Hematopoietic multipotent progenitor cell treated with erythropoietin and hydrocortisone succinate and interleukin-3 and kit ligand, for 4 days (in vitro differentiated cells): ENCODE data around the gene SPATA46.

Experiments
- DNase-seq: peaks from one replicate; pipeline ENCODE4 v3.0.0-alpha.2; 2015

The SPATA46 gene

GRCh38 chr1:162373072-162373427 is 3.6 kb downstream of the SPATA46 start:
- DNase-seq, result no peak

- peak; percentile 96 for DNase-seq
Observed at GRCh38 chr1:162372159-162373071, 4.2 kb downstream of the SPATA46 start.

- DNase-seq, result no peak
Observed at GRCh38 chr1:162371611-162372010, 5.0 kb downstream of the SPATA46 start.

GRCh38 chr1:162370721-162371120 is 5.9 kb downstream of the SPATA46 start:
- DNase-seq, result no peak

GRCh38 chr1:162370161-162370560 is 6.5 kb downstream of the SPATA46 start:
- no peak for DNase-seq

- DNase-seq, result no peak
Observed at GRCh38 chr1:162369571-162369970, 7.1 kb downstream of the SPATA46 start.

- DNase-seq, result no peak
Observed at GRCh38 chr1:162368451-162368850, 8.2 kb downstream of the SPATA46 start.

- no peak for DNase-seq
Observed at GRCh38 chr1:162367772-162368171, 8.9 kb downstream of the SPATA46 start.

GRCh38 chr1:162367073-162367472 is 9.6 kb downstream of the SPATA46 start:
- DNase-seq, result no peak

- DNase-seq, result no peak
Observed at GRCh38 chr1:162366671-162367070, 10.0 kb downstream of the SPATA46 start.

- DNase-seq, result no peak
Observed at GRCh38 chr1:162366149-162366548, 10.5 kb downstream of the SPATA46 start.

- no peak for DNase-seq
Observed at GRCh38 chr1:162365284-162366020, 11.2 kb downstream of the SPATA46 start.

- no peak for DNase-seq
Observed at GRCh38 chr1:162364498-162364897, 12.2 kb downstream of the SPATA46 start.

- no peak for DNase-seq
Observed at GRCh38 chr1:162363823-162364222, 12.8 kb downstream of the SPATA46 start.

- DNase-seq, result no peak
Observed at GRCh38 chr1:162361349-162361748, 15.3 kb downstream of the SPATA46 start.

- DNase-seq, result no peak
Observed at GRCh38 chr1:162360874-162361260, 15.8 kb downstream of the SPATA46 start.

- no peak for DNase-seq
Observed at GRCh38 chr1:162360237-162360873, 16.3 kb downstream of the SPATA46 start.

- no peak for DNase-seq
Observed at GRCh38 chr1:162359523-162360236, 17.0 kb downstream of the SPATA46 start.

GRCh38 chr1:162358928-162359327 is 17.7 kb downstream of the SPATA46 start:
- no peak for DNase-seq

GRCh38 chr1:162357681-162358266 is 18.9 kb downstream of the SPATA46 start:
- DNase-seq, result peak; percentile 80

- DNase-seq, result peak; percentile 43
Observed at GRCh38 chr1:162353702-162354101, 23.0 kb downstream of the SPATA46 start.

- peak; percentile 34 for DNase-seq
Observed at GRCh38 chr1:162353078-162353477, 23.6 kb downstream of the SPATA46 start.

- DNase-seq, result peak; percentile 61
Observed at GRCh38 chr1:162351874-162352273, 24.8 kb downstream of the SPATA46 start.
